Parathyroid adenoma (tissue), 2 donors: Measurements from ENCODE around the gene AATK.

Experiments
- H2AFZ ChIP-seq: fragments of 300-600 bp; sonication (generic); one replicate; pipeline ENCODE4 v1.7.0; 2017; ENCODE audit warnings: antibody characterized with exemption, mild to moderate bottlenecking
- H3K27ac ChIP-seq: fragments of 300-600 bp; sonication (generic); one replicate; pipeline ENCODE4 v1.7.0; 2017
- H3K27me3 ChIP-seq: fragments of 300-600 bp; sonication (generic); one replicate; pipeline ENCODE4 v1.7.0; 2017; ENCODE audit warnings: low read length; ENCODE audit not compliant: control insufficient read depth, insufficient read depth
- H3K36me3 ChIP-seq: fragments of 300-600 bp; sonication (generic); one replicate; pipeline ENCODE4 v1.7.0; 2017; ENCODE audit warnings: low read length; ENCODE audit not compliant: control insufficient read depth, insufficient read depth
- H3K4me1 ChIP-seq: fragments of 300-600 bp; sonication (generic); one replicate; pipeline ENCODE4 v1.7.0; 2017; ENCODE audit warnings: control low read depth
- H3K4me2 ChIP-seq: fragments of 300-600 bp; sonication (generic); one replicate; pipeline ENCODE4 v1.7.0; 2017; ENCODE audit warnings: low read length
- H3K4me3 ChIP-seq: fragments of 300-600 bp; sonication (generic); one replicate; pipeline ENCODE4 v1.7.0; 2017; ENCODE audit warnings: low read depth, low read length
- H3K79me2 ChIP-seq: fragments of 300-600 bp; sonication (generic); one replicate; pipeline ENCODE4 v1.7.0; 2017; ENCODE audit warnings: control low read depth
- H3K9ac ChIP-seq: fragments of 300-600 bp; sonication (generic); one replicate; pipeline ENCODE4 v1.7.0; 2017; ENCODE audit warnings: mild to moderate bottlenecking
- H3K9me3 ChIP-seq: fragments of 300-600 bp; sonication (generic); one replicate; pipeline ENCODE4 v1.7.0; 2017; ENCODE audit warnings: low read length; ENCODE audit not compliant: control insufficient read depth
- TF ChIP-seq, protein P1 (sequence below): fragments of 300-600 bp; sonication (generic); IDR thresholded peaks from one replicate; pipeline ENCODE4 v1.7.0; 2017; ENCODE audit warnings: antibody characterized with exemption, mild to moderate bottlenecking
- donor health status: primary hyperparathyroidism.

The AATK gene

DNA sequence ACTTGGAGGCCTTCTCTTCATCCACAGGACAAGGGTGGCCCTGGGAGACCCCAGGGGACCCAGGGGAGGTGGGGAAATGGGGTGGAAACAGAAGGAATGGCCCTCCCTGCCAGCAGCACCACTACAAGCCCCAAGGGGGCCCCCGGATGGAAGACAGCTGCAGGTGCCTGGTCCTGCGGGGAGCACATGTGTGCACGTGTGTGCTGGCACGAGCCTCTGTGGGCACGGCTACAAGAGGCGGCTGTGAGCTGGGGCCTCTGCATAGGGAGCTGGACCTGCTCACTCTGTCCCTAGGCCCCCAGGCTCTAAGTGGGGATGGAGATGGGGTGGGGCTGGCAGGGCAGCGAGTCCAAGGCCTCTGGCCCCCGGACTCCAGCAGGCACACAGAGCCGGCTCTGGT is 13.2 kb upstream of the AATK start:
- TF ChIP-seq, protein P1, sequence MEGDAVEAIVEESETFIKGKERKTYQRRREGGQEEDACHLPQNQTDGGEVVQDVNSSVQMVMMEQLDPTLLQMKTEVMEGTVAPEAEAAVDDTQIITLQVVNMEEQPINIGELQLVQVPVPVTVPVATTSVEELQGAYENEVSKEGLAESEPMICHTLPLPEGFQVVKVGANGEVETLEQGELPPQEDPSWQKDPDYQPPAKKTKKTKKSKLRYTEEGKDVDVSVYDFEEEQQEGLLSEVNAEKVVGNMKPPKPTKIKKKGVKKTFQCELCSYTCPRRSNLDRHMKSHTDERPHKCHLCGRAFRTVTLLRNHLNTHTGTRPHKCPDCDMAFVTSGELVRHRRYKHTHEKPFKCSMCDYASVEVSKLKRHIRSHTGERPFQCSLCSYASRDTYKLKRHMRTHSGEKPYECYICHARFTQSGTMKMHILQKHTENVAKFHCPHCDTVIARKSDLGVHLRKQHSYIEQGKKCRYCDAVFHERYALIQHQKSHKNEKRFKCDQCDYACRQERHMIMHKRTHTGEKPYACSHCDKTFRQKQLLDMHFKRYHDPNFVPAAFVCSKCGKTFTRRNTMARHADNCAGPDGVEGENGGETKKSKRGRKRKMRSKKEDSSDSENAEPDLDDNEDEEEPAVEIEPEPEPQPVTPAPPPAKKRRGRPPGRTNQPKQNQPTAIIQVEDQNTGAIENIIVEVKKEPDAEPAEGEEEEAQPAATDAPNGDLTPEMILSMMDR: no peak
- Histone ChIP-seq H3K9ac (no peak overlapping the region), H3K27ac (no peak overlapping the region), H3K4me1 (no peaks in the 10 kb centered on the region), H3K9me3 (no peaks in the 10 kb centered on the region), H3K4me2 (no peak overlapping the region), H3K79me2 (no peaks in the 10 kb centered on the region), H3K27me3 (no peaks in the 10 kb centered on the region), H3K36me3 (no peaks in the 10 kb centered on the region), H2AFZ (no peak overlapping the region), H3K4me3 (no peak overlapping the region)

DNA sequence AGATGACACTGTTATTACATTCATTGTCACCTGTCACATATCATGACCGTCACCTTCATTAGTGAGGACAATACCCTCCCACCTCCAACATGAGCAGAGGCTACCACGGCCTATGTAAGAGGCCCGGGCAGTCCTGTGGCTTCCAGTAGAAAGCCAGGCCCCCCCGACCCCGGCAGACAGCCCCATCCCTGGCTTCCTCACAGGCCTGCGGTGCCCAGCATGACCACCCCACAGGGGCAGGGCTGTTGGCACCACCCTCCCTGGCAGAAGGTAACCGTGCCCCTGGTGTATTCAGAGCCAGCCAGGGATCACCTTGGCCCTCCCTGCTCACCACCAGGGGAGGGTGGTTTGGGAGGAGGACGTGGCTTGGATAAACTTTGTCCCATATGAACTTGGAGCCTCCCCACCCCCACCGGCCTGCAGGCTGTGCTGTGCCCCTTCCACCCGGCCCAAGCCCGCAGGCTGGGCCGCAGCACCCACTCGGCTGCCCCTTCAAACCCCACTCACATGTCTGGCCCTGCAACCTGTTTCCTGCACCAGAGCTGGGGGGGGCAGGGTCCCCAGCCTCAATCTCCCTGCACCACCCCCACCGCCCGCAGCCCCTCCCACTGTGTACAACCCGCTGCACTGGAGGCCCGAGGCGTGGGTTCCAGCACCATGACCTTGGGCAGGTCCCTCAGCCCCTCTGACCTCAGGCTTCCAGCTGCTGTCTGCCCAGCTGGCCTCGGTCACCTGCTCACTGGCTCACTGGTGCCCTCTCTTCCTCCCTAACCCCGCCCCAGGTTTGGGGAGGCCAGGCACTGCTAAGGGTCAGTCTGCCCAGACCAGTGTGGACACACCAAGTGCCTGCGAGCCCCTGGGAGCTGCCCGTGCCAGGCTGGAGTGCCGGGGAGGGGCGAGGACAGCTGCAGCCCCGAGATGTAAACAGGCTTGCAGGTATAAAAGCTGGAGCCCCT is 12.4 kb upstream of the AATK start:
- Histone ChIP-seq H3K4me3 (no peak overlapping the region), H3K4me1 (no peaks in the 10 kb centered on the region), H3K27me3 (no peaks in the 10 kb centered on the region), H3K79me2 (no peaks in the 10 kb centered on the region), H3K9me3 (no peaks in the 10 kb centered on the region), H3K36me3 (no peaks in the 10 kb centered on the region), H3K9ac (no peak overlapping the region), H3K4me2 (no peak overlapping the region), H3K27ac (no peak overlapping the region), H2AFZ (no peak overlapping the region)
- TF ChIP-seq, protein P1: no peak

DNA sequence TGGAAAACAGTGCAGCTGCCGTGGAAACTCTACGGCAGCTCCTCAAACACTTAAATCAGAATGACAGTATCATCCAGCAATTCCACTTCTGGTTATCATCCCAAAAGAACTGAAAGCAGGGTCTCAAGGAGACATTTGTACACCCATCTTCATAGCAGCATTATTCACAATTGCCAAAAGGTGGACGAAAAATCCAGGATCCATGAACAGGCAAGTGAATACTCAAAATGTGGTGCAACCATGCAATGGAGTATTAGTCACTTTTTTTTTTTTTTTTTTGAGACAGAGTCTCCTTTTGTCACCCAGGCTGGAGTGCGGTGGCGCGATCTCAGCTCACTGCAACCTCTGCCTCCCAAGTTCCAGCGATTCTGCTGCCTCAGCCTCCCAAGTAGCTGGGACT is 10.6 kb upstream of the AATK start:
- Histone ChIP-seq H2AFZ (no peak overlapping the region), H3K79me2 (peaks cover 2% of the 10 kb centered on the region), H3K9ac (no peak overlapping the region), H3K4me1 (no peaks in the 10 kb centered on the region), H3K4me2 (no peak overlapping the region), H3K9me3 (no peaks in the 10 kb centered on the region), H3K27me3 (no peaks in the 10 kb centered on the region), H3K27ac (no peak overlapping the region), H3K4me3 (no peak overlapping the region), H3K36me3 (no peaks in the 10 kb centered on the region)
- TF ChIP-seq, protein P1: no peak

DNA sequence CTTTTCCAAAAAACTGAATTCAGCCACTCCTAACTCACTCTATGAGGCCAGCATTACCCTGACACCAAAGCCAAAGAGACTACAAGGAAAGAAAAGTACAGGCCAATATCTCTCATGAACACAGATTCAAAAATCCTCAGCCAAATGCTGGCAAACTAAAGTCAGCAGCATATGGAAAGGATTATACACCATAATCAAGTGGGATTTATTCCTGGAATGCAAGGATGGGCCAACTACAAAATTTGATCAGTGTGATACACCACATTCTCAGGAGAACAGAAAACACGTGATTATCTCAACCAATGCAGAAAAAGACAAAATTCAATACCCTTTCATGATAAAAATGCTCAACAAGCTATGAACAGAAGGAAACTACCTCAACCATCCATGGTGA is 7.7 kb upstream of the AATK start:
- H3K9ac ChIP-seq: no peak overlapping the region
- no peaks in the 10 kb centered on the region for H3K36me3 ChIP-seq
- no peak overlapping the region for H3K4me2 ChIP-seq

More for the DNA sequence above, 7.7 kb upstream of the AATK start:
- TF ChIP-seq, protein P1: no peak
- no peak overlapping the region for H3K4me3 ChIP-seq
- no peak overlapping the region for H2AFZ ChIP-seq
- peaks cover 9% of the 10 kb centered on the region for H3K79me2 ChIP-seq
- H3K27me3 ChIP-seq: no peaks in the 10 kb centered on the region
- H3K9me3 ChIP-seq: no peaks in the 10 kb centered on the region
- no peak overlapping the region for H3K27ac ChIP-seq
- H3K4me1 ChIP-seq: no peaks in the 10 kb centered on the region
